Bronchial epithelial cell (primary cell): ENCODE data around the gene SIGLEC10. TPM values are rescaled to one million over a fixed set of nuclear protein-coding genes. Genes with fewer than 3 reads are reported as not detected.

ENCODE experiments used
- DNase-seq: peaks from one replicate; pipeline ENCODE4 v3.0.0-alpha.2; 2010; ENCODE audit warnings: low read depth
- FAIRE-seq: peaks from 2 replicates; lab custom pipeline; 2011; peaks lifted over from hg19 to GRCh38; lab: Jason Lieb, UNC
- H3K27me3 ChIP-seq: 2 replicates; pipeline ENCODE4 v1.5.1; 2011; ENCODE audit warnings: low read length; ENCODE audit not compliant: control insufficient read depth, insufficient read depth
- H3K36me3 ChIP-seq: 2 replicates; pipeline ENCODE4 v1.5.1; 2011; ENCODE audit warnings: low read length; ENCODE audit not compliant: control insufficient read depth, insufficient read depth
- H3K4me3 ChIP-seq: 2 replicates; pipeline ENCODE4 v1.5.1; 2011; ENCODE audit warnings: mild to moderate bottlenecking, low read depth, low read length, control low read depth
- CTCF ChIP-seq: IDR thresholded peaks from 2 replicates; pipeline ENCODE4 v1.5.1; 2011; ENCODE audit warnings: mild to moderate bottlenecking, moderate library complexity, low read length, control low read depth, inconsistent platforms; ENCODE audit not compliant: insufficient read depth, severe bottlenecking
- total RNA-seq: library from RNA; depleted of rRNA; stranded (reverse); fragments of >200 nt; gene quantifications from 2 replicates; pipeline ENCODE4 v1.2.1, GENCODE V29; 2014

The SIGLEC10 gene
- total RNA-seq, 1 donor from 2014 or later, result not detected

GRCh38 chr19:51391073-51391611 lies 26.3 kb downstream of the SIGLEC10 start:
- H3K27me3 ChIP-seq, result no peaks in the 10 kb centered on the region
- FAIRE-seq (no peak), DNase-seq (no peak)
- no peak for TF ChIP-seq CTCF
- no peaks in the 10 kb centered on the region for H3K36me3 ChIP-seq
- H3K4me3 ChIP-seq, result no peak overlapping the region

- DNase-seq (no peak), FAIRE-seq (no peak)
- no peaks in the 10 kb centered on the region for H3K27me3 ChIP-seq
- H3K4me3 ChIP-seq, result no peak overlapping the region
- TF ChIP-seq CTCF, result no peak
- no peaks in the 10 kb centered on the region for H3K36me3 ChIP-seq
Observed at GRCh38 chr19:51389143-51389542, 28.3 kb downstream of the SIGLEC10 start.

GRCh38 chr19:51387924-51388389 lies 29.5 kb downstream of the SIGLEC10 start, which contains the start of gene LIM2:
Gene LIM2, minus strand, starts transcription at chr19:51387974. Its CDS starts 531 bp downstream, at chr19:51387443.
- no peak within 1 kb of the TSS for H3K4me3 ChIP-seq
- no peak for FAIRE-seq
- no peak for TF ChIP-seq CTCF
- DNase-seq, result no peak
- no peaks in the 10 kb centered on the region for H3K36me3 ChIP-seq
- no peaks in the 10 kb centered on the region for H3K27me3 ChIP-seq

DNA sequence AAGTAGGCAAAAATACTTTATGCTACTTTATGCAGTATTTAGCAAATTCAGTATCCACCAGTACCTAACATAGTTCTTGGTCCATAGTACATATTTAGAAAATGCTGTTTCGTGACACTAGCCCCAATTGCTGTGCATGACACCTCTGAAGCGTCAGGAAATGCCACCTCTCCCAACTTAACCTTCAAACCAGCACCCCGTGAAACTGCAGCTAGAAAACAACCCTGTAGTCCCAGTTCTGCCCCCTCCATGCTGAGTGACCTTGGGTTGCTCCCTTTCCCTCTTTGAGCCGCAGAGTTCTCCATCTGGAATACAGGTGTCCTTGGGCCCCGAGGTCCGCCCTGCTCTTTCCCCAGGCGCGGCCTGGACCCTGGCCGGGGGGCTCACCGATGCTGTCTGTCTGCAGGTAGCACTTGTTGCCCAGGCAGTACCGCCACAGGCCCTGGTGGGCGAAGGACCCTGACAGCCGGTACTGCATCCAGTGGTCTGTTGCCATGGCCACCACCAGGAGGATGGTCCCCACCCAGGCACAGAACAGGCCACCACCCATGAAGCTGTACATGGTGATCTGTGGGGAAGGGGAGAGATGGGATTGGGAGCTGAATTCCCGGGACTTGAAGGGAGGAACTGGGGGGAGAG lies 30.4 kb downstream of the SIGLEC10 start:
- TF ChIP-seq CTCF, result no peak
- no peaks in the 10 kb centered on the region for H3K36me3 ChIP-seq
- no peak for DNase-seq
- H3K27me3 ChIP-seq, result no peaks in the 10 kb centered on the region
- no peak overlapping the region for H3K4me3 ChIP-seq
- FAIRE-seq, result no peak

- Histone ChIP-seq H3K36me3 (no peaks in the 10 kb centered on the region), H3K4me3 (no peak overlapping the region), H3K27me3 (no peaks in the 10 kb centered on the region)
- no peak for TF ChIP-seq CTCF
- no peak for FAIRE-seq
- no peak for DNase-seq
Observed at GRCh38 chr19:51382004-51382403, 35.4 kb downstream of the SIGLEC10 start.
